K562 (cell line): ENCODE measurements around the gene ANKS4B.

Source experiments
- MTA3 ChIP-seq: fragments of 450-650 bp; formaldehyde crosslinking; IDR thresholded peaks from 2 replicates; pipeline ENCODE4 v1.6.1; 2017; ENCODE audit warnings: mild to moderate bottlenecking, borderline replicate concordance
- ZNF785 ChIP-seq: fragments of 250-450 bp; sonication (Bioruptor Pico); IDR thresholded peaks from 2 replicates; pipeline ENCODE4 v1.4.0; 2020; ENCODE audit warnings: mild to moderate bottlenecking
- TF ChIP-seq, protein P1 (sequence below): fragments of 250-450 bp; sonication (Bioruptor Pico); IDR thresholded peaks from 2 replicates; pipeline ENCODE4 v1.5.0; 2020; ENCODE audit warnings: mild to moderate bottlenecking

DNA sequence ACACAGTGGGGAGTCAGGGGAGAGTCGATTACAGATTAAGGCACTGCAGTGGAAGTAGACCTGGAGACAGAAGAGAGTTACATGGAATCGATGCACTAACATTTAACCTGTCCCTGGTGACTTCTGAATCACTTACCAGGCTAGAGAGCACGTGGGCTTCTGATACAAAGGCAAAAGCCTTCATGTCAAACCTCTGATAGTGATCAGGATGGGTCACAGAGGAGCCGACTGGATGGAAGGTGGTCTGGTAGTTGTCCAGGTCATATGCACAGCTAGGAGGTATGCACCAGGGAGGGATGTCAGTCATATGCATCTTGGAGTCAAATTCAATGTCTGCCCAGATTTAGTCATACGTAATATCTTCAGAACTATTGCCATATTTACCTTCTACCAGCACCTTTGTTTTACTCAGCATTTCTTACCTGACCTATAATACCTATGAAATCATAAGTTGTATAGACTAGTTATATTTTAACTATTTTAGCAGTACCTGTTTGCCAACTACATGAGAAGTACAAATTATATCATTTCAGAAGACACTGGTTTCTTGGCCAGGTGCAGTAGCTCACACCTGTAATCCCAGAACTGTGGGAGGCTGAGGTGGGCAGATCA lies 33.8 kb upstream of the ANKS4B start:
- TF ChIP-seq MTA3, result no peak
- TF ChIP-seq ZNF785 (CRISPR knock-in tag), result no peak
- TF ChIP-seq, protein P1, sequence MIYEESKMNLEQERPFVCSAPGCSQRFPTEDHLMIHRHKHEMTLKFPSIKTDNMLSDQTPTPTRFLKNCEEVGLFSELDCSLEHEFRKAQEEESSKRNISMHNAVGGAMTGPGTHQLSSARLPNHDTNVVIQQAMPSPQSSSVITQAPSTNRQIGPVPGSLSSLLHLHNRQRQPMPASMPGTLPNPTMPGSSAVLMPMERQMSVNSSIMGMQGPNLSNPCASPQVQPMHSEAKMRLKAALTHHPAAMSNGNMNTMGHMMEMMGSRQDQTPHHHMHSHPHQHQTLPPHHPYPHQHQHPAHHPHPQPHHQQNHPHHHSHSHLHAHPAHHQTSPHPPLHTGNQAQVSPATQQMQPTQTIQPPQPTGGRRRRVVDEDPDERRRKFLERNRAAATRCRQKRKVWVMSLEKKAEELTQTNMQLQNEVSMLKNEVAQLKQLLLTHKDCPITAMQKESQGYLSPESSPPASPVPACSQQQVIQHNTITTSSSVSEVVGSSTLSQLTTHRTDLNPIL (CRISPR knock-in tag), result no peak
